Stimulated activated CD4-positive, alpha-beta T cell treated with anti-CD3 and anti-CD28 coated beads, Interleukin-12 subunit alpha, Interleukin-12 subunit beta, amount 100 ng/mL, for 24 hours (primary cell): Measurements from ENCODE around the gene CRYBA4.

Experiments used
- DNase-seq, 2 experiments: peaks; one replicate each; pipeline ENCODE4 v3.0.0-alpha.2; 2020; ENCODE audit warnings: low read depth in 2 of 2

CRYBA4 gene

DNA sequence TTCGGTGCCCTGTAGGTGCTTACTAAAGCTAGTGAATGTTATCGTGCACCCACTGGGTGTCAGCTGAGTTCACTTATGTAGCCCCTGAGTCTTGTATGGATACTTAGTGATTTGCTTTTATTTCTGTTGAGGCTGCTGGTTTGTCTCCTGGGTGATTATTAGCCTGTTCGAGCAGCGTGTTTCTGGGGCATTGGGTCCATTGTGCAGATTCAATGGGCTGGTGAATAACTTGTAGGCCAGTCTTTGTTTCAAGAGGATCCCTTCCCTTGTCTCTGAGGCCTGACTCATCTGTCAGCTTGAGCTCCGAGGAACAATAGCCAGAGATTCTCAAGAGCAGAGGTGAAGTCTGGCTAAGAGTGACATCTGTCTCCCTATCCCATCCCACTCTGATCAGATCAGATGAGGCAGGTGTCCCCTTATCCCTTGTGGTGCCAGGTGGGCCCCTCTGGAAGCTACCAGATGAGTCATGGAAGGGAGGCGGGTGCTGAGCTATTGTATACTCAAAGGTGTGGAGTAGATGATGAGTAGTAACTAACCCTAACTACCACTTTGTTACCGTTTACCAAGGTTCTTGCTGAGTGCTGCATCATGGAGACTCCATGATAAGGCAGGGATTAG, 39.3 kb downstream of the CRYBA4 start:
- no peak for DNase-seq

DNA sequence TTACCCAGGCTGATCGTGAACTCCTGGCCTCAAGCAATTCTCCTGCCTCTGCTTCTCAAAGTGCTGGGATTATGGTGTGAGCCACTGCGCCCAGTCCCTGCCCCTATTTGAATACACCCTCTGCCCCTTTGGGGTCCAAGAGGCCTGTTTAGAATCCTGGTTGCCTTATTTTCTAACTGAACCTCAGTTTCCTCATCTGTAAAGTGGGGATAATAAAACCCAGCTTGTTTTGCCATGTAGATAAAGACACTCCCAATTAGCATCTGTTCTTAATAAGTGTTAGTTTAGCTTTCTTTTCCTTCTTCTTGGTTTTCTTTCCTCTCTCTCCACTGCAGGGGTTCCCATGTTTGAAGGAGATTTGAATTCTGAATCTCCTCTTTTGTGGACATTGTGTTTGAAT, 40.4 kb downstream of the CRYBA4 start:
- DNase-seq = no peak

DNA sequence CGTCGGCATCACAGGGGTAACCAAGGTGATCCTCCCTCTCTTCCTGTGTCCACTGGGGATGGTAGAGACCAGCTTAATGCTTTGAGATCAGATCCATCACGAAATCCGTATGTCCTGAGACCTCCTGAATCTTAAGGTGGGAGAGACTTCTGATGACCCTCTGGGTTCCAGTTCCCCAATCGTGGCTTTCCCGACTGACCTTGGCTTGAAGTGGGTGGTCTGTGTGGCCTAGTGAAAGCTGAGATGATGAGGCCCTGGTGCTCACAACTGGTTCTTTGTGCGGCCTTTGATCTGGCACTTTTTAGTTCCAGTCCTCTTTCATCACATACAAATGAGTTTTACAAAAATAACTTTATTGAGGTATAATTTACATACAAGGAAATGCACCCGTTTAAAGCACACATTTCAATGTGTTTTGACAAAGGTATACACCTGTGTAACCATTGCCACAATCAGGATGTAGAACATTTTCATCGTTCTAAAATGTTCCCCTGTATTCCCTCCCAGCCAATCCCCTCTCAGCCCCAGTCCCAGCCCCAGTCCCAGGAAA, 41.7 kb downstream of the CRYBA4 start:
- no peak for DNase-seq

DNA sequence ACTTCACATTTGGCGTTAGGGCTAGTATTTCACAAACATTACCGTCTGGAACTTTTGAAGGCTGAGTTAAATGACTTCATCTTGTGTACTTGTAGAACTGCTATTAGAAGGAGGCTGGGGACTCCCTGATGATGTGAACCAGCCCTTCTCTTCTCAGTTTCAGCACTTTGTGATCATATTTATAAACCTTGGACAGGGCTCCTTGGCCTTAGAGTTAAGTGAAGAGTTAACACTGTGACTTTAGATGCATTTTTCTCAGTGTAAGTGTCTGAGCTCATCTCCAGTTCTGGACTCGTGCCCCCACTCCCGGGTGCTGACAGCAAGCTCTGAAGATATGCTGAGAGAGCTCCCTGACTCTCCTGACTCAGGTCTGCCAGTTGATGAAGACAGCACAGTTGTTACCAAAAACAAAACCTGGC, 44.1 kb downstream of the CRYBA4 start:
- no peak for DNase-seq

DNA sequence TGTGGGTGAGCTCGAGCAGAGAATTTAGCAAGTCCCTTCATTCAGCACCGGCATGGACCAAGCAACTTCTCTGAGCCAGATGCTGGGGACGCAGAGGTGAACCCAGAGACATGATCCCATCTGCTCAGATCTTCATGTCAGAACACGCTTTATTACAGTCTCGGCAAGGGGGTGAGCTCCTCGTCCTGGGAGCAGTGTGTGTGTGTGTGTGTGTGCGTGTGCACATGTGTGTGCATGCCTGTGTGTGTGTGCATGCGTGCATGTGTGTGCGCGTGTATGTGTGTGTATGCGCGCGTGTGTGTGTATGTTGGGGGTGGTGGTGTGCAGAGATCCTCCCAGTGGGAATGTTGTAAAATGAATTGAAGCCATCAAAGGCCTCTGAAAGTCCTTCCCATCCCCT, 45.4 kb downstream of the CRYBA4 start:
- no peak for DNase-seq

DNA sequence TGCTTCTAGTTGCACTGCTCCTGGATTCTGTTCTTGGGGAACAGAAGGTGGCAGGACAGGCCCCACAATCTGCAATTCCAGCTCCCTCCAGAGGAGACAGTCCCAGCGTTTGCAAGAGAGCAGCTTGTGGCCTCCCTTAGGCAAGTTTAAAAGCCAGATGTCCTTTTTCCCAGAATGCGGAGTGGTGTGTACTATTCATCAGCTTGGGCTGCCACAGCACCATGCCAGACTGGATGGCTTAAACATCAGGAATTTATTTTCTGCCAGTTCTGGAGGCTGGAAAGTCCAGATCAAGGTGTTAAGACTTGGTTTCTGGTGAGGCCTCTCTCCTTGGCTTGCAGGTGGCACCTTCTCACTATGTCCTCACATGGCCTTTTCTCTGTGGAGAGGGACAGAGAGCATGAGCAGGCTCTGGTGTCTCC, 47.3 kb downstream of the CRYBA4 start:
- DNase-seq = no peak

DNA sequence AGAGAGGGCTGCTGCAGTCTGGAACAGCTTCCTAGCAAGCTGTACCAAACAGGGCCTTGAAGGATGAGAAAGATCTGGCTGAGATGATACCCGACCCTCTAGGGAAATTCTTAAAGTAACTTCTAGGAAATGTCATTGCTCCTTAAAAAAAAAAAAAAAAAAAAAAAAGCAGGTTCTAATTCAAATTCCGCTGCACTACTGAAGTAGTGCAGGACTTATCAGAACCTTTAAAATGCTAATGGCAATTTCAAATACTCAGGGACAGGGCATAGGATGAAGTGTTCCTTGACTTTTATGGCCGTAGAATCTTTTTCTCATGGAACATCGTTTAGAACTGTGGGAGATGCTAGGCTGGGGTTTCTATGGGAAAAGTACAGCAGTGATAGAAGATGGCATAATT, 48.7 kb downstream of the CRYBA4 start:
- no peak for DNase-seq

DNA sequence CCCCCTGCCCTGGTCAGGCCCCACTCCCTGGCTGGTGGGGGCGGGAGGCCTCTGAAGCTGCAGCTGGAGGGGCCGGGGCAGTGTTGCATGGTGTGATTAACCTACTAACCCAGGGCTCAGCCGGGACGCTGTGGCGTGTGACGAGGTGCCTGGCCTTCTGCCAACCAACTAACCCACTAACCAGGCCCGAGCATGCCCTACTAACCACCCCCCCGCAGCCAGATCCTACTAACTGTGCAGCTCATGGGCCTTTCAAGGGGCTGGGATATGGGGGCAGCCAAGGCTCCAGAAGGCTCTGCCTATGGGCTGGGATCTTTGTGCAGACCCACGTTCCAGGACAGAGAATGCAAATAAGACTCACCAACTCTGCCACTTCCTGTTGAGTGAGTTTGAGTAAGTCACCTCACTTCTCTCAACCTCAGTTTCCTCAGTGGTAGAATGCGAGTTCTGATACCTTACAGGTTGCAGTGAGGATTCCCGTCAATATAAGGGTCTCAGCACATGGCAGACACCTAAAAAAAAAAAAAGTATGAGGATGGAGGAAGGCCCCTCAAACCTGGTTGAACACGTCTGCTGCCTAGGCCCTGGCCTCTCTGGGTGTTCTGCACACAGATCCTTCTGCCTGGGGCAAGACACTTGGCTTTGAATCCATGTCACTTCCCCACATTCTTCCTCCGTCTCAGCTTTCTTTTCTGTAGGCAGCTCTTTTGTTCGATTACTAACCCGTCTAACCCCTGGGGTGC, 49.7 kb downstream of the CRYBA4 start:
- DNase-seq = peak; percentile 50 to 60

DNA sequence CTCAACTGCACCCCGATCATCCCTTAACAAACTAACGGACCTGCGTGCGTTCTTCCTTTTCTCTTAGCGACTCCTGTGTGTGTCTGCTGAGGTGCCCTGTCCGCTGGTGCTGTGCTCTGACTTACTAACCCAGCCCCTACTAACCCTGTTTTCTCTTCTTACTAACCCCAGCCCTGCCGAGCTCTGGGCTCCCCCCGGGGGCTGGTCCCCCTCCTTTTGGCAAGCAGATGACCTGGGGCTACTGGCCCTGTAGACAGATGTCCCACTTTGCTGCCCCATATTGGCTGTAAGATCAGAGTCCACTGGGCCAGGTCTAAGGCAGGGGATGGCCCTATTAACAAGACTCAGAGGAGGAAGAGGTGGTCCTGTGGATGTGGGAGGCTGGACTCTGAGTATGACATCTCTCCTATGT, 50.3 kb downstream of the CRYBA4 start:
- no peak for DNase-seq

DNA sequence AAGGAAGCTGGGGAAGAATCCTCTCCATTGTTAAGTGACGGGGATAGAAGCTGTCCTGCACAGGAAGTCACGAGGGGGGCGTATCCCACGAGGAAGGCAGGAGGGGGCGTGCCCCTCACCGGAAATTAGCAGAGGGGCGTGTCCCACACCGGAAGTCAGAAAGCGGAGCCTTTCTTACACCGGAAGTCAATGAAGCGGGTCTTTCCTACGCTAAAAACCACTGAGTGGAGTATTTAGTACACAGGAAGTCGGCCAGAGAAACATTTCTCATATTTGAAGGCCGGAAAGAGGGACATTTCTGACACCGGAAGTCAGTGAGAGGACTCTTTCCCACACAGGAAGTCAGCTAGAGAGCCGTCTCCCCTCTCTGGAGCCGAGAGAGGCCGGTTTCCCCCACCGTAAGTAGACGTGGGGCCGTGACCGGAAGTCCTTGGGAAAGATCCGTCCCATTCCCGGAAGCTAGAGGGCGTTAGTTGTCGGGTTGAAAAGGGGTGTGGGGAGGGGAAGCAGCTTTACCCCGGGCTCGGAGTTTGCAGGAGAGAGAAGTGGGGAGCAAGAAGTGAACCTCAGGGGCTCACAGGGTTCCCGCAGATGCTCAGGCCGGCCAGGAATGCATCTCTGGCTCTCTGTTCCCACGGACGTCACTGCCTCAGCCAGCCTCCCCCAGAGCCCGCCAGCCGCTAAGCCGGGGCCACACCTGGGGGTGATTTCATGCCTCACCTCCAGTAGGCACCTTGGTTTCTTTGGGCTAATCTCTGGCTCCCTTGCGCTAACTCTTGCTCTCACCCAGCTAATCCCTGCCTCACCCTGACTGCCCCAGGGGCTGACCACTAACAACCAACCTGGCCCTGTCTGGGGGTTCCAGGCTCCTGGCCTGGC, 51.1 kb downstream of the CRYBA4 start:
- DNase-seq = peak; percentile 84 to 92

DNA sequence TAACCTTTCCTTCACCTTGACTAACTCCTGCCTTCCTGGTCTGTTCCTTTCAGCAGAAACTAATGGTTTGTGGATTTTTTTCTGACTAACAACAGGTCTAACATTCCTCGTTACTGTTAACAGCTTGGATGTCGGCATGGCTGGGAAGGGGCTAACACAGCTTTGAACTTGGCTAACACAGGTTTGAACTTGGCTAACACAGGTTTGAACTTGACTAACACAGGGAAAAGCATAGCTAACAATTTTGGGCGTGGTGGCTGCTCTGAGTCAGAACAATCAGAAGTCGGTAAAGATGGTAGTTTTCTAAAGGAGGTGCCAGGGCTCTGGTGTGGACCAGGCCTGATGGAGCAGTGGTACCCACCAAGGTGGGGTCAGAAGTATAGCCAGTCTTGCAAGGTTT, 51.7 kb downstream of the CRYBA4 start:
- no peak for DNase-seq

DNA sequence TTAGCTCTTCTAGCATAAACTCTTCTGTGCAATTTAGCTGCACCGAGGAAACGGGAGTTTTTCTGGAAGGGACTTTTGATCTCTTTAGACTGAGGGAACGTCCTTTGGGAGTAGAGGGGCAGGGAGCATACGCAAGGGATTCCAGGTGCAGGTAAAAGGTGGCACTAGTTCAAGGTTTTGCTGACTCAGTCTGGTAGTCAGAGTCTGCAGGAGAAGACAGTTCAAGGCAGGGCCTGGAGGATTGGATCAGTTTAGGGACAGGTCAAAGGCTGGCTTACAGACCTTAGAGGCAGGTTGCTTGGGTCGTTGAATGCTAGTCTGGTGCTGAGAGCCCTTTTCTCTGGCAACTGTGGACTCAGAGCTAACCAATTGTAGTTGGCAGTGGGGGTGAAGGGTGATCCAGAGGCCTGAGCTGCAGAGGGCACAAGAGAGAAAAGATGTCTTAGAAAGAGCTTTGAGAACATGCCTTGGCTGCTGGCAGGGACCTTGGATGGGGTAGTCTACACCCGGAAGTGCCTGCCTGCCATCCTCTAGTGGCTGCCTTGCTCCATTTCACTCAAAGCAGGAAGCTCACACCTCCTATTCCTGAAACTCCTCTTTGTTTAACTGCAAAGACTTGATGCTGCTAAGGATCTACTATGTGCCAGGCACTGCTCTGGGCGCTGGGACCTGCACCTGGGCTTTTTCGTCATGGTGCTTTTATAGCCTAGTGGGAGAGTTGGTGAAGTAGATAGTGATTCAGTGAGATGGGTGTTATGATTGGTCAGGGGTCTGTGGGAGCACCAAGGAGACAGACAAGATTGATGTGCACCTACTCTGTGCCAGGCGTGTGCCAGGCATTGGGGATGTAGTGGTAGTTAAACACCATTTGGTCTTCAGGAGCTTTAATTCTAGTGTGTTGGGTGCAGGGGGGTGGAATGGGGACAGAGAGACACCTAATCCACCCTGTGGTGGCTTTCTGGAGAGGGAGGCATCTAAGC, 52.7 kb downstream of the CRYBA4 start:
- no peak for DNase-seq

DNA sequence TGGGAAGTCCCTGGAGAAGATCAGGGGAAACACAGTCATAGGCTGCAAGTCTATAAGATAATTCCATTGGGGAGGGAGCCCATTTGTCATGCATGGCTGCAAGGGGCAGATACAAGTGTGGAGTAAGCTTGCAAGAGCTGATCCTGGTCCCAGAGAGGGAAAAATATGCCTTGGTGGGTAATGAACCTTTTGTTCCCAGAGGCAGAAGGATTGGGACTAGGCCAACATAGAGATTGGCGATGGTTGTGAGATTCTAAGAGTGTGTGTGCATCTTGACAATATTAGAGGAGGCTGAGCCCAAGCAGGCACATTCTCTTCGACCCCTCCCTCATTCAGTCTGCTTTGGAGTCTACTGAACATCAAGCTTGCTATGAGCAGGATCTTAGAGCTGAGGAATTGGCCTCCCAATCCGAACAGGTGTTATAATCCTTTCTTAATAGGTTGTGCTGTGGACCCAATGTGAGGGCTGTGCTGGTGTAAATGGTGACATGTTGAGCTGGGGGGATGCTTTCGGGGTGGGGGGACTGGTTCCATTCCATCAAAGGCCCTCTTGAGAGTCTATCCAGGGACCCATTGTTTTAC, 54.0 kb downstream of the CRYBA4 start:
- no peak for DNase-seq

DNA sequence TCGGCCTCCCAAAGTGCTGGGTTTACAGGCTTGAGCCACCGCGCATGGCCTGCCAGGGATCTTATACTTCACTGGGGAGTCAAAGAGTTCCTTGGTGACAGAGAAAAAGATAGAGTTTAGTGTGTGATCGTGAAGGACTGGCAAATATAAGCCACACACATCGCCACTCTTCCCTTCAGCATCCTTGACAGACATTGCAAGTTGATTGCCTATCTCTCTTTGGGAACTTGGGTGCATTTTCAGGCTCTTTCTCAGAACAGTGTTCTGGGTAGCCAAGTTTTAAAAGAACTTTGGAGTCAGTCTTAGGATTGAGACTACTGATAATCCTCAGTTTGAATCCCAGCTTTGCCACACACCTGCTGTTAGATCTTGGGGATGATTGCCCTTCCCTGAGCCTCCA, 55.5 kb downstream of the CRYBA4 start:
- DNase-seq = no peak

DNA sequence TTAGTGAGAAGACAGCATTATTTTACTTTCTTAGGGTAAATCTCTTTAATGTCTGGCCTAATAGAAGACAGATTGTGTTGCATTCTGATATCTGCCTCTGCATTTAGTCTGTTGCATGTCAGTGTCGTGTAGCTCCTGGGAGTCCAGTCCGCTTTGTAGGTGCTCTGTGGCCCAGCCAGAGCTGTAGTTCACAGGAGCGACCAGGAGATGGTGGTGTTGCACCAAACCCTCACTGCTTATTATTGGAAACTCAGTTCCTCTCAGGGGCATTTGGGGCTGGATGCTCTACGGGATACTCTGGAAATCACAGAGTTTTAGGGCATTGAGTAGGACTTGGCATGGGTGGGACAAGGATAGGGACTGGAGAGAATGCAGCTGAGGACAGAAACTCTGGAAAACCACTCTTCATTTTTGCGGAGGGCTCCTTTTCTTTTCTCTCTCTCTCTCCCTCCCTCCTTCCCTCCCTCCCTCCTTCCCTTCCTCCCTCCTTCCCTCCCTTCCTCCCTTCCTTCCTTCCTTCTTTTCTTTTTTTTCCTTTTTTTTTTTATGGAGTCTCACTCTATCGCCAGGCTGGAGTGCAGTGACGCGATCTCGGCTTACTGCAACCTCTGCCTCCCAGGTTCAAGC, 57.4 kb downstream of the CRYBA4 start:
- peak; percentile 51 to 69 for DNase-seq
